NCI-H2227 (cell line): Measurements from ENCODE around the gene TBC1D5.

Source experiments
- DNase-seq: peaks from one replicate; lab custom pipeline; 2025; ENCODE audit not compliant: unreplicated experiment; lab: John Stamatoyannopoulos, UW

TBC1D5 gene

GRCh38 chr3:17188378-17188777, 554.1 kb downstream of the TBC1D5 start:
- no peak for DNase-seq

DNA sequence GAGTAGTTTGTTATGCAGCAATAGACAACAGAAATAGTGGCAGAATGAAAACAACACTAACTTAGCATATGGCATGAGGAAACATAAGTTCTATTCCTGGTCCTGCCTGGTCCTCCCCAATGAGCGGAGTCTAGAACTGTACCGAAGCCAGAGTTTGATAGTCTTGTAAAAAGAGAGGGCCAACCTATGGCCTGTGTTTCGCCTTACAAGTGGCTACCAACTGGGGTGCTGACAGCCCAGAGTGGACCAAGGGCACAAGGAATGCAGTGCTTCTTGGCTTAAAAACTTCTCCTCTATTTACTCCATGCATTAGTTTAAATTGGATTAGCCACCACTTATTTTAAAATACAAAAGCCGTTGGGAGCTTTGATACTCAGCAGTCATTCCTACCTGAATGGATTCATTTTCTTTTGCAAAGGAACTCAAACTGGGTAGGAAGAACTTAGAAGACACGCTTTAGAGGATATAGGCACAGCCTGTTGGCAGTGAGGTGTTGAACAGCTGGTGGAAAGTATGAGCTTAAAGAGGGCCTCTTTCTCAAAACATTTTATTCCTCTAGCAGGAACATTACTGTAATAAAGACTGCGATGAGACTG, 554.7 kb downstream of the TBC1D5 start:
- no peak for DNase-seq

DNA sequence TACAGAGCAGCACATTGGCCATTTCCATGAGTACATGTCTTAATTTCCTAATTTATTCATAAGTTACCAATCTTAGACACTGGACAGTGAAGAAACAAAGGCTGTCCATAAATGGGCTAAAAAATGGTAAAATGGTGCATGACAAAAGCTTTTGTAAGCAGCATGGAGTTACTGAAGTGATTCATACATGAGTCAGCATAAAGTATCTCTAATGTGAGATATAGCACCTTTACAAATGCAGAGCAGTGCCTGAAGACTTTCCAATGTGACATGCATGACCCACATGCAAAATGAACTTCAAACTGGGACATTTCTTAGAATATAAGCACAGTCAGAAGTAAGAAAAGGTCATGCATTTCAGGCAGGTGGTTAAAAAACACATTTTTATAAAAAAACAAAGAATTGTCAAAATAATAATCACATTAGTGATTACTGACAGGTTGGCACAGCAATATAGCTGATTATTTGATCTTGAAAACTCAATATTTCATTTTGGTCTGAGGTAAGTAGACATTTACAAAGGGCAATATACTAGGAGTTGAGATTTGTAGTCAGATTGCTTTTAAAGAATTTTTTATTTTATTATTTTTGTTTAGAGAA, 558.4 kb downstream of the TBC1D5 start:
- DNase-seq, result no peak

DNA sequence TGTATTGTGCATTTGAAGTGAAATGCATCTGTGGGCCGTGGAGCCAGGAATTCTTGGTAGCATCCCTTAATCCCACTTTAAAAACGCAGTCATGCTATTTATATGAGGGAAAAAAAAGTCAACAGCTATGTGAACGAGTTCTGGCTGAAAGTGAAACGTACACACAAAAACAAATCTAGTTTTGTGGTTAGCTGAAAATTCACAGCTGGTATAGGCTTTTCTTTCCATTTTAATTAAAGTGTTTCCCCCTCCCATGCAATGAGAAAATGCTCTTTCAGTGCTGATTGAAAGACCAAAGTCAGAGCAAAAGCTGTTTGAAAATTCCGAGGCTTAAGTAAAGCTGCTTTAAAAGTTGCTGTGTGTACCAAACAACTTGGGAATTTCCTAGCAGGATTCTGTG, 560.3 kb downstream of the TBC1D5 start:
- DNase-seq, result no peak

DNA sequence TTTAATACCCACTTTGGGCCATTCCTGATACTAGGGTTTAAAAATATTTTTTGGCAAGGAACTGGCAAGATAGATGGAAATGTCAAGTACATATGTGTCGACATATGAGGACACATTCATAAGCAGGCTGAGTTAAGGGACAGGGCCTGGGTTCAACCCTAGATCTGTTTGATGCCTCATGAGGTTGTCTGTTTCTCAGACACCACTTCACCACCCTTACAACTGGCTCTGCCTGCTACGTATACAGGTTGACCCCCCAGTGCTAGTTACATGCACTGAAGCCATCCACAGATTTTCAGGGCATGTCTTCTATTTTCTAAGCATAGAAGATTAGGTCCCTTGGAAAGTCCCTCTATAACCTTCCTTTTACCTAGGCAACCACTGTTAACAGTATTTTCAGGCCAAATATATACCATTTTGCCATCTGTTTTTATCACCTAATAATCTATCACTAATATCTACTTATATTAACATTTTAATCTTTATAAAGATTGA, 561.0 kb downstream of the TBC1D5 start:
- no peak for DNase-seq

- DNase-seq, result peak; percentile 84
These were observed 562.8 kb downstream of the TBC1D5 start for GRCh38 chr3:17179381-17180205.

GRCh38 chr3:17176757-17177156, 565.7 kb downstream of the TBC1D5 start:
- no peak for DNase-seq

DNA sequence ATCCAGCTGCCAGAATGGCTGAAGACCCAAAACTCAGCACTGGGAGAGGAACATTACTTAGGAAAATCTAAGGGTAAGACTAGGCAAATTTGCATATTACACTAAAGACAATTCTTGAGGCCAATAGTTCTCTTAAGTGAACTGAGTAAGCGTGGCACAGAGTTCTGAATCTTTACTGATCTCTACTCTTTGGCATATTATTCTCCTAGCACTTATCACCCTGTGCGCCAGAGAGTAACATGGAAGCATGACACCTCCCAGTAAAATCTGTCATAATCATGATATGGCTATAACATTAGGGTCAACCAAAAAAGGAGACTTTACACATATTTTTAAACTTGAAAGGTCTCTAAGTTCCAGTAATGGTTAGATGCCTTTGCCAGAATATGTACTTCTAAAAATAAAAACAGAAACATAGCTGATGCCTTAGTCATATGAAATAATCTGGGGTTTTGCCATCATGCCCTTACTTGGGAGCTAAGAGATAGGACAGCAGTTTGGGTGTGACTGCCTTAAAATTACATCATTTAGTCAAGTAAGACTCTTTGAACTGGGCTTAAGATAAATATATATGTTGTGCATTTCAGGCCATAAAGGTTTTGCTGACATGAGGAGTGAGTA, 567.1 kb downstream of the TBC1D5 start:
- no peak for DNase-seq

- no peak for DNase-seq
These were observed 576.1 kb downstream of the TBC1D5 start for GRCh38 chr3:17166369-17166768.

DNA sequence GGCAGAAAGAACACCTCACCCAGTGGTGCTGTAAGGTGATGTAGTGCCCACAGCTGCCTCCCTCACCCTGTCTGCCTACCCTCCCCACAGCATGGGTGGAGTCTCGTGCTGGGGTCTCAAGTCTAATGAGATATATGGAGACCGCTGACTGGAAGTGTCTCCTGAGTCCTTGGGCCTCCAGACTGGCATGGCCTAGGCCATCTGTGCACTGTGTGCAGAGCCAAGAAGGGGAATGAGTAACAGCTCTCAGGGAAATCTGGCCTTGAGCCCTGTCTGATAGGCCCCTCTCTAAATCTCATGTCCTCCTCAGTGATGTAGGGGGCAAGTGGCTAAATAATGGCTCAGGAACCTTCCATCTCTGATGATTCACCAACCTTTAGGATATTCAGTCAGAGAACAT, 580.3 kb downstream of the TBC1D5 start:
- no peak for DNase-seq

DNA sequence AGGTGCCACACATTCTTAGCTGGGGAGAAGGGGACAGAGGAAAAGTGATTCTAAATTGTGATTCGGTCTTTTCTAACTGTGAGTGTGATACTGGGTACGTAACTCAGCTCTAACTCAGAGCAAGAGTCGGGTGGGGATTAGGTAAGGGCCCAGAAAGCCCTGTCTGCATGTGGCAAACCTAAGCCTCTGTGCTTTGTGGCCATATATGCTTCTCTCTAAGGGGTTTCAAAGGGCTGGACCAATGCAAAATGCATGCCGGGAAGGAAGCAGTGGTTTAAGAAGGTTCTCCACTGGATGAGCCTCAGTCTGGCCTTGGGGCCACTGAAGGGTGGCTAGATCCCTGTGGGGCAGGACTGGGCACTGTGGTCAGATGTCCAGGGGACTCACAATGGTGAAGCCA, 581.8 kb downstream of the TBC1D5 start:
- DNase-seq, result no peak

DNA sequence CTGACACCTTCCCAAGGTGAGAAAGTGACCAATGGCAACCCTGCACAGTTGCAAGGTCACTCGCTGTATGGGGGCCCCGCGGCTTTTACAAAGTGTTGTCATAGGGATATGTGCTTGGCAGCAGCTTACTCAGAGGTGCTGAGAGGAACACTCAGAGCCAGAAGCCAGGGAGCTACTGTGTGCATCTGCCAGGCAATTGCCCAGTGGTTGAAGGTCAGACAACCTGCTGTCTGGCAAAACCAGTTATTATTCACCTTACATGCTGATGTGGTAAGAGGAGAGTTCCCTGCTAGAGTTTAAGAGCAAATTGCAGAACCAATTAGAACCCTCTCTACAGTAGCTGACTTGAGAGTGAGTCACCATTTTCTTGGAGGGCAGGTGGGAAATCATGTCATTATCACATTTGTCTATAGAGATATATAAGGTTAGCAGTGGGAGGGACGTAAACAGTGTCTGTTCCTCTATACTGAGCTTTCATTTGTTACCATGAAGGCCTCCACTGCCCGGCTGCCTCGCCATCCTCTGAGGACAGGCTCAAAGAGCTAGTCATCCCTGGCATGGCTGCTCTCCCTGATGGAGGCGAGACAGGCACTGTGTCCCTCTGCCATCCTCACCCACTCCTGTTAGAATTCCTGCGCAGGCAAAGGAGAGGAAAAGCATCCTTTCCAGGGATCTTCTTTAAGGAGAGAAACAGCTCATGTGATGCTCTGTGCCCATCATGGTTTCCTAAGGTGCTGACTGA, 583.3 kb downstream of the TBC1D5 start:
- DNase-seq, result peak; percentile 73

DNA sequence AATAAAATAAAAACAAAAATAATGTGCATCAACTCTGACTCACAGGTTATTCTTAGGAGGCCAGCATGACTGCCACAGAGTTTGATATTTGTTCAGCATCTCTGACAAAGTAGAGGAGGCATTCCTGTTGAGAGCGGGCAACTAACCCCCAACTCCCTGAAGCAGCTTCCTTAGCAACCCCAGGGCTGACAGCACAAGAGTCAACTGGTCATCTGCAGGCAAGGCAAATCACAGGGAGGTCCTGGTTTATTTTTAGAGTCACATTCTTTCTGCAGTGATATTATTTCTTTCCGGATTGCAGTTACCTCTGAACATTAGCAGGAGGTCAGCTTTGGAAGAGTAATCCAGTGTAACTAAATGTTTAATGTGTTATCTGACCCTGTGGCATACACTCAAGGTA, 584.7 kb downstream of the TBC1D5 start:
- DNase-seq, result peak; percentile 6

- no peak for DNase-seq
These were observed 585.6 kb downstream of the TBC1D5 start for GRCh38 chr3:17156864-17157263.

DNA sequence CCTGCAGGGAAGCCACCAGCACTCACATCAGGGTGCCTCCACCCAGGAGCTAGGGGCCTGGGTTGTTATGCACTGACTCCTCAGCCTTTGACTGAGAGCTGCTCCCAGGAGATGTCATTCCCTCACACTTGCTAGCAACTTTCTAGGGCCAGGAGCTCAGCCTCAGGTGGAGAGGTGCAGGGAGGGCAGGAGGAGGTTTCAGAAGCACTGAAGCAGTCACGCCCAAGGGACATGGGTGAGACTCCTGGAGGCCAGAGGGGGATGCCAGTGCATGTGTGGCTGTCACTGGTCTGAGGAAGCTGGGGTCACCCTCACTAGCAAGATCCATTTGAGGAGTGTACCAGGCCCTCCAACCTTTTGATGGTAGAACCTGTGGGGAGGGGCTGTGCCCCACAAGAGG, 586.5 kb downstream of the TBC1D5 start:
- no peak for DNase-seq

DNA sequence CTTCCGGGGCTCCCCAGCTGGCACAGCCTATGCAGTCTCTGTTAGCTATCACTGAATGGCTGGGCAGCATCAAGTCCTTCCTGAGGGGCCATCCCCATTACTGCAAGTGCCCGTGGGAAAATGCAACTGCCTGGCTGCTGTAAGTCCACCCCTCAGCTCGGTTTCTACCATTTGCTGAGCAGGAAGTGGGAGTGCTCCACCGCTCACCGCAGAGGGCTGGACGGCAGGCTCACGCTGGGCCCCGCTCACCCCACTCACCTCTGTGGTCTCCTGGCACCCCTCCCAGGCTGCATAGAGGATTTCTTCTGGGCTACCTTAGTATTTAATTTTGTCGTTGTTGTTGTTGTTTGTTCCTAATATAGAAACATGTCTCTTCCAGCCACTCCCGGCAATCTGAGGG, 587.5 kb downstream of the TBC1D5 start:
- DNase-seq, result no peak

DNA sequence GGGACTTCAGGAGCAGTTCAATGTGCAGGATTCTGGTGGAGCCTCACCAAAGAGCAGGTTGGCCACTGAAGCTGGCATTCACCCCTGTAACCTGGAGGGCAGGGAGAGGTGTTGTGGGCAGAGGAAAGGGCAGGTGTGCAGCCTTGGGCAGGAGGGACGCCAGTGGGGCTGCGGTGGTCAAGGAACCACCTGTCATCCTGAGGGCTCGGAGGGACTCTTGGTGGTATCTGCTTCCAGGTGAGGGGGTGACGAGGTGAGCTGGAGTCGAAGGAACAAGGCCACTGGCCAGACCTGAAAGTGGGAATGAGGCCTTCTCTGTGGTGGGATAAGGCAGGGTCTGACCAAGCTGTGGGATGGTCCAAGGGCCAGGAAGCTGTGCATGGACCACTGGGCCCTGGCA, 588.2 kb downstream of the TBC1D5 start:
- no peak for DNase-seq

DNA sequence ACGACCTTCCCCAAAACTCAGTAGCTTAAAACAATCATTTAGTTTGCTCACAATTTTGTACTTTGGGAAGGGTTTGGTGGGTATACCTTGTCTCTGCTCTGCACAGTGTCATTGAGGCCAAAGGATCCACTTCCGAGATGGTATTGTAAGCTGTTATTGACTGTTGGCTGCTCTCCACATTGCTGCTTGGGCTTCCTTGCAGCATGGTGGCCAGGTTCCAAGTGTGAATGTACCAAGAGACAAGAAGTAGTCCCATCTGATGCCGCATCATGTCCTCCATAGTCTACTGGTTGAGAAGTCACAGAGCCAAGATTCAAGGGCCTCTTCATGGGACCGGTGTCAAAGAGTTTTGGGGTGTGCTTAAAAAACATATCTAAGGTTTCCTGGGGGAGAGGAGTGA, 589.2 kb downstream of the TBC1D5 start:
- no peak for DNase-seq

DNA sequence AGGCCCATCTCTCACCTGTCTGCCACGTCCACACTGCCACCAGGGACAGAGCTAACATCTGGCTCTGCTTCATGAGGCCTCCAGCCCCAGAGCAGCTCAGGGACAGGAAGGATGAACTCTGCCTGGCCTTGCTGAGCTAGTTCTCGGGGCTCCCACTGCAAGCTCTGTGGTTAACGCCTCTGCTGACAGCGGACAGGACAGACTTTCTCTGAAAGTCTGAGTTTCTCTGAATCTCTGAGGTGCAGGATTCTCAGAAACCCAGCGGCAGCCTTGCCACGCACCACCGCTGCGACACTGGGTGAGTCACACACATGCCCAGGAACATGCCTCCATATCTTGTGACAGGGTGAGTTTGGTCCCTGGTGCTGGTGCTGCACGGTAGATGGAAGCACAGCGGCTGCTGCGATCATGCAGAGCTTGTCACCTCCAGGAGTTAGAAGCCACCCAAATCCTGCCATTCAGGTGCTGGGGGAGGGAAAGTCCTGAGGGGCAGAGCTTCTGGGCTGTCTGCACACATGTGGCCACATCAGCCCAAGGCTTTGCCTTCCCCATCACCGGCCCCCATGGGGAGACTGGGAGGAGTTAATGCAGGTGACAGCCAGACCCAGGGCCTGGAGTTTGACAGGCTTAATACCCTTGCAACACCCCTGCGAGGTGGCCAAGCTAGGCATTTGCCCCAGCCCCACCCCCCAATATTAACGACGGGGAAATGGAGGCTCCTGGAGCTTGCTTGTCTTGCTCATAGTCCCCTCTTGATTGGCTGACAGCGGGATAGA, 590.6 kb downstream of the TBC1D5 start:
- no peak for DNase-seq

DNA sequence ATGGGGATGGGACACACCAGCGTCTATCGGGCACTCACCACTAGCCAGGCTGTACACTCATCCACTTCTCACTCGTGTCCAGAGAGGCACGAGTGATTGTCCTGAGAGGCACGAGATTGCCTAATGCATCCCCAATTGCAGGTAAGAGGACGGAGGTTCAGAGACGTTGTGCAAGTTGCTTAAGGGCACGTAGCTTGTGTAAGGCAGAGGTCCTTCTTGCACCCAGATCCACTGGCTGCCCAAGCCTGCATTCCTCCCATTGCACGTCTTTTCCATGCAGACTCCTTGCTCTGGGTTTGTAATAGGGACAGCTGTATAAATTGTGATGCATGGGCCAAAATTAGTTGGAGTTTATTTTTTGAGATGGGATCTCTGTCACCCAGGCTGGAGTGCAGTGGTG, 593.4 kb downstream of the TBC1D5 start:
- DNase-seq, result no peak
